Mesendoderm (in vitro differentiated cells): Measurements from ENCODE around the gene COL7A1.
"Not testable (repeated sequence)": the region's sequence is repeated elsewhere in the genome, so short reads cannot be mapped to it uniquely, and the experiment has no call there.

Source experiments
- DNase-seq: peaks from one replicate; pipeline ENCODE4 v3.0.0; 2013
- H2AK5ac ChIP-seq: 2 replicates; pipeline ENCODE4 v1.6.1; 2013; ENCODE audit warnings: low read length, inconsistent platforms
- H2BK120ac ChIP-seq: 2 replicates; pipeline ENCODE4 v1.6.1; 2013; ENCODE audit warnings: low read depth, mild to moderate bottlenecking, low read length, moderate library complexity, mixed read lengths
- H2BK15ac ChIP-seq: replicated peaks from 2 replicates; pipeline ENCODE4 v1.6.1; 2013; ENCODE audit warnings: low read depth, mild to moderate bottlenecking, moderate library complexity
- H2BK5ac ChIP-seq: 2 replicates; pipeline ENCODE4 v1.6.1; 2013; ENCODE audit warnings: low read length, inconsistent platforms
- H3K18ac ChIP-seq: 2 replicates; pipeline ENCODE4 v1.6.1; 2013; ENCODE audit warnings: mild to moderate bottlenecking, low read length, mixed read lengths
- H3K23ac ChIP-seq: one replicate; pipeline ENCODE4 v1.6.1; 2013; ENCODE audit warnings: low read length
- H3K27ac ChIP-seq: 2 replicates; pipeline ENCODE4 v1.5.1; 2013; ENCODE audit warnings: low read depth, mild to moderate bottlenecking, inconsistent platforms, low read length, moderate library complexity
- H3K27me3 ChIP-seq: 2 replicates; pipeline ENCODE4 v1.6.1; 2013; ENCODE audit warnings: low read length, control low read depth, mild to moderate bottlenecking, inconsistent platforms; ENCODE audit not compliant: insufficient read depth, poor library complexity
- H3K36me3 ChIP-seq: 2 replicates; pipeline ENCODE4 v1.6.1; 2013; ENCODE audit warnings: low read length, inconsistent platforms; ENCODE audit not compliant: control insufficient read depth, insufficient read depth
- H3K4ac ChIP-seq: one replicate; pipeline ENCODE4 v1.6.1; 2013; ENCODE audit warnings: low read depth, mild to moderate bottlenecking, low read length, moderate library complexity
- H3K4me1 ChIP-seq: 2 replicates; pipeline ENCODE4 v1.6.1; 2013; ENCODE audit warnings: low read depth, low read length, inconsistent platforms; ENCODE audit not compliant: control insufficient read depth
- H3K4me2 ChIP-seq: 2 replicates; pipeline ENCODE4 v1.6.1; 2013; ENCODE audit warnings: low read length
- H3K4me3 ChIP-seq: 2 replicates; pipeline ENCODE4 v1.5.1; 2013; ENCODE audit warnings: mild to moderate bottlenecking, low read length
- H3K56ac ChIP-seq: one replicate; pipeline ENCODE4 v1.6.1; 2013; ENCODE audit warnings: low read length
- H3K79me1 ChIP-seq: 2 replicates; pipeline ENCODE4 v1.6.1; 2013; ENCODE audit warnings: low read length, inconsistent platforms
- H3K79me2 ChIP-seq: 2 replicates; pipeline ENCODE4 v1.6.1; 2013; ENCODE audit warnings: mild to moderate bottlenecking, low read length; ENCODE audit not compliant: control insufficient read depth, insufficient read depth
- H3K9ac ChIP-seq: 2 replicates; pipeline ENCODE4 v1.6.1; 2013; ENCODE audit warnings: low read length, inconsistent platforms
- H4K5ac ChIP-seq: one replicate; pipeline ENCODE4 v1.6.1; 2013; ENCODE audit warnings: low read length
- H4K8ac ChIP-seq: one replicate; pipeline ENCODE4 v1.6.1; 2013; ENCODE audit warnings: low read depth, mild to moderate bottlenecking, control low read depth, low read length, moderate library complexity
- WGBS: extraction: QIAGEN DNeasy Blood & Tissue Kit; methylation state at CpG from one replicate; pipeline ENCODE4 v1.1.7; 2013; ENCODE audit warnings: low lambda C conversion rate, missing lambda C conversion rate; ENCODE audit not compliant: insufficient coverage; ENCODE audit errors: extremely low coverage; 5-methylcytosine and 5-hydroxymethylcytosine counted together

COL7A1 gene

DNA sequence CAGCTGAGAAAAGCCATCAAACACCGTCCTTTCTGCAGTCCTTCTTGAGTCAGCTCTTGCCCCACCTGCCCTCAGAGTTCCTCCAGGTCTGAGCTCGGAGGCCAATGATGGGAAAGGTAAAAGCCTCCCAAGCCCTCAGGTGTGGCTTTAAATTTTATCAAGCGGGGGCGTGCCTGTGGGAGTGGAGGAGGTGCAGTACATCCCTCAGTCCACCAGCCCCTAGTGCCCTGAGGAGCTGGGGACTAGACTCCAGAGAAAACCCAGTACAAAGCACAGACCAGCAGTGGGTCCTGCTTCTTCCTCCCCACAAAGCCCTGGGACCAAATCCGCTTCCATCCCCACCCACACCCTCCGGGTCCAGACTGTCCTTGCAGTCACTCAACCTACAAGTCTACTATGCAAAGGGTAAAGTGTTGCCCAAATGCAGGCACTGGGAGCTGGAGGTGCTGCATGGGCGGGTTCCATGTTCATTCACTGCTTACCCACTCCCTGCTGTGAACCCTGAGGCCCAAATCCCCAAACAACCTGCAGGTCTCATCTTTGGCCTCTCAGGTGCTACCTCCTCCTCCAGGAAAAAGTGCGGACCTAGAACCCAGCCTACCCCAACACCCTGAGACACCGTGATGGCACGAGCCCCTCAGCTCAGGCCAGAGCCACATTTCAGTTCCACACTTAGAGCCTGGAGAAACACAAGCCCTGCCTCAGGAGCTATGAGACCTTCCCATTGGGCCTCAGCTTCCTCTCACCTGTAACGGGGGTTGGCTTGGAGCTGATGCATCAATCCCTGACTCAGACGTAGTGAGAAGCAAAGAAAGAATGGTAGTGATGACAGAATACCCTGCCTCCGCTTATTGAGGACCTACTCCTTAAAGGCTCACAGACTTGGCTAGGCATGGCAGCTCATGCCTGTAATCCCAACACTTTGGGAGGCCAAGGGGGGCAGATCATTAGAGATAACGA lies 41.0 kb downstream of the COL7A1 start:
- Histone ChIP-seq H3K79me2 (no peaks in the 10 kb centered on the region), H3K9ac (peak overlapping the region; percentile 14), H2BK120ac (no peak overlapping the region), H3K4me3 (no peak overlapping the region), H3K23ac (no peak overlapping the region), H3K79me1 (peaks cover 8% of the 10 kb centered on the region), H3K27me3 (no peaks in the 10 kb centered on the region), H4K5ac (no peak overlapping the region), H3K56ac (no peak overlapping the region), H4K8ac (no peak overlapping the region), H2BK15ac (no peak overlapping the region), H3K4me1 (peaks cover 7% of the 10 kb centered on the region), H3K4me2 (no peak overlapping the region), H3K18ac (no peak overlapping the region), H3K4ac (no peak overlapping the region), H3K27ac (no peak overlapping the region), H2AK5ac (no peak overlapping the region), H2BK5ac (no peak overlapping the region), H3K36me3 (no peaks in the 10 kb centered on the region)
- peak; percentile 45 for DNase-seq
- WGBS = no CpG with 5 or more reads among the region's 14 CpGs

DNA sequence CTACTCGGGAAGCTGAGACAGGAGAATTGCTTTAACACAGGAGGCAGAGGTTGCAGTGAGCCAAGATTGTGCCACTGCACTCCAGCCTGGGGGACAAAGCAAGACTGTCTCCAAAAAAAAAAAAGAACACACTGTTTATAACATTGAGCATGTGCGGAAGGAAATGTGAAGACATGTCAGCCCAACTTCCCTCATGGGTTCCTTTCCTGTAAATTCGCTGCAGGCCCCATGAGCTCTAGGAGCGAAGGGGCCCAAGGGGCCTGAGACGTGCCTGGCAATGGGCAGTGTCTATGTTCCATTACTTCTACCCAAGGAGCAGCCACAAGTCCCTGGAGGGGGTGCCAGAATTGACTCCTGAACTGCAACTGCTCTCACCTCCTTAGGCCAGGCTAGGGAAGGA lies 41.8 kb downstream of the COL7A1 start:
- H2BK120ac ChIP-seq = no peak overlapping the region
- H3K23ac ChIP-seq = no peak overlapping the region
- DNase-seq = no peak
- H2BK15ac ChIP-seq = no peak overlapping the region
- no peak overlapping the region for H3K4me2 ChIP-seq
- no peak overlapping the region for H2BK5ac ChIP-seq
- no peak overlapping the region for H4K8ac ChIP-seq
- no CpG with 5 or more reads among the region's 5 CpGs for WGBS
- no peak overlapping the region for H3K4me3 ChIP-seq
- H3K36me3 ChIP-seq = no peaks in the 10 kb centered on the region
- no peak overlapping the region for H2AK5ac ChIP-seq
- H4K5ac ChIP-seq = no peak overlapping the region
- H3K56ac ChIP-seq = no peak overlapping the region
- no peak overlapping the region for H3K4ac ChIP-seq
- no peaks in the 10 kb centered on the region for H3K27me3 ChIP-seq
- no peak overlapping the region for H3K27ac ChIP-seq
- H3K79me1 ChIP-seq = peaks cover 8% of the 10 kb centered on the region
- peaks cover 7% of the 10 kb centered on the region for H3K4me1 ChIP-seq
- H3K79me2 ChIP-seq = no peaks in the 10 kb centered on the region
- H3K18ac ChIP-seq = no peak overlapping the region
- no peak overlapping the region for H3K9ac ChIP-seq

DNA sequence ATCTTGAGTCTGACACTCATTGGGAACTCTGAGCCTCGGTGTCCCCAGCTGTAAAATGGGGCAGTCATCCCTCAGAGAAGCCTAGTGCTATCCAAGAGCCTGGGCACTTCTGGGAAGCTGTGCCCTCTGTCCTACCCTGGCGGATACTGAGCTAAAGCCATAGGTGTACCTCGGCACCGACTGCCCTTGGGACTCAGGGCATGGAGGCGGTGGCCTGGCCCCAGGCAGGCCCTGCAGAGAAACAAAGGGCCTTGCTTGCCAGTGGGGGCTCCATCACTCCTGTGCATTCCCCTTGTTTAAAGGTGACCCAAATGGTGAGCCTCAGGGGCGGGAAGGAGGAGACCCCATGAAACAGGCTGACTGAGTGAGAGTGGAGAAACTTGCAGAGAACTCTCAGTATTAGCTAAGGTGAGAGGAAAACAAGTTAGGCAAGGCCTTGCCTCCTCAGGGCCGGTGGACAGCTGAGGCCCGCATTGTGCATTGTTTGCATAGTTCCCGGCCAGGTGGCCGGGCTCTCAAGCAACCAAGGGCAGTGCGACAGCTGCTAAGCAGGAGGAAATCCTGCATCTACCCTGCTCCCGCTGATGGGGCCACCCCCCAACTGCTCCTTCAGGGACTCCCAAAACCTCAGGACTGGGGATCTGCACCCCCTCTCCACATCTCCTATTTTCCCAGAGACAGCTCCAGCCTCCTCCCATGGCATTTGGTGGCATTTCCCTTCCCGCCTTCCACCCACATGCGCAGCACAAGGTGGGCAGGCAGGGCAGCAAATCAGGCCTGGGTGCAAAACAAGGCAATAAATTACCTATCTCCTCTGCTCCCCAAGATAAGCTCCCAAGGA lies 42.8 kb downstream of the COL7A1 start:
- no peak overlapping the region for H2BK15ac ChIP-seq
- WGBS = no CpG with 5 or more reads among the region's 14 CpGs
- no peak overlapping the region for H4K5ac ChIP-seq
- H3K4ac ChIP-seq = no peak overlapping the region
- H3K27ac ChIP-seq = no peak overlapping the region
- H3K18ac ChIP-seq = no peak overlapping the region
- no peak overlapping the region for H3K56ac ChIP-seq
- peaks cover 2% of the 10 kb centered on the region for H3K36me3 ChIP-seq
- no peak overlapping the region for H3K4me2 ChIP-seq
- no peaks in the 10 kb centered on the region for H3K27me3 ChIP-seq
- peaks cover 8% of the 10 kb centered on the region for H3K79me1 ChIP-seq
- H2BK5ac ChIP-seq = no peak overlapping the region
- no peak overlapping the region for H3K9ac ChIP-seq
- no peak overlapping the region for H2BK120ac ChIP-seq
- H3K4me1 ChIP-seq = peaks cover 7% of the 10 kb centered on the region
- no peak overlapping the region for H3K4me3 ChIP-seq
- peak; percentile 35 for DNase-seq
- H2AK5ac ChIP-seq = no peak overlapping the region
- no peak overlapping the region for H3K23ac ChIP-seq
- H4K8ac ChIP-seq = no peak overlapping the region
- no peaks in the 10 kb centered on the region for H3K79me2 ChIP-seq

- not testable (repeated sequence) for H2AK5ac ChIP-seq, H3K36me3 ChIP-seq, H3K4me3 ChIP-seq, H3K4me2 ChIP-seq, H4K8ac ChIP-seq, H3K9ac ChIP-seq, H3K23ac ChIP-seq, H3K18ac ChIP-seq, H3K79me1 ChIP-seq, H4K5ac ChIP-seq, H2BK15ac ChIP-seq, H3K27ac ChIP-seq, H3K4ac ChIP-seq, DNase-seq, H3K27me3 ChIP-seq, H3K79me2 ChIP-seq, H2BK5ac ChIP-seq, H2BK120ac ChIP-seq, H3K4me1 ChIP-seq, H3K56ac ChIP-seq
- no CpG with 5 or more reads among the region's 7 CpGs for whole genome bisulfite sequencing
These were observed 43.5 kb downstream of the COL7A1 start for GRCh38 chr3:48551651-48552050.

DNA sequence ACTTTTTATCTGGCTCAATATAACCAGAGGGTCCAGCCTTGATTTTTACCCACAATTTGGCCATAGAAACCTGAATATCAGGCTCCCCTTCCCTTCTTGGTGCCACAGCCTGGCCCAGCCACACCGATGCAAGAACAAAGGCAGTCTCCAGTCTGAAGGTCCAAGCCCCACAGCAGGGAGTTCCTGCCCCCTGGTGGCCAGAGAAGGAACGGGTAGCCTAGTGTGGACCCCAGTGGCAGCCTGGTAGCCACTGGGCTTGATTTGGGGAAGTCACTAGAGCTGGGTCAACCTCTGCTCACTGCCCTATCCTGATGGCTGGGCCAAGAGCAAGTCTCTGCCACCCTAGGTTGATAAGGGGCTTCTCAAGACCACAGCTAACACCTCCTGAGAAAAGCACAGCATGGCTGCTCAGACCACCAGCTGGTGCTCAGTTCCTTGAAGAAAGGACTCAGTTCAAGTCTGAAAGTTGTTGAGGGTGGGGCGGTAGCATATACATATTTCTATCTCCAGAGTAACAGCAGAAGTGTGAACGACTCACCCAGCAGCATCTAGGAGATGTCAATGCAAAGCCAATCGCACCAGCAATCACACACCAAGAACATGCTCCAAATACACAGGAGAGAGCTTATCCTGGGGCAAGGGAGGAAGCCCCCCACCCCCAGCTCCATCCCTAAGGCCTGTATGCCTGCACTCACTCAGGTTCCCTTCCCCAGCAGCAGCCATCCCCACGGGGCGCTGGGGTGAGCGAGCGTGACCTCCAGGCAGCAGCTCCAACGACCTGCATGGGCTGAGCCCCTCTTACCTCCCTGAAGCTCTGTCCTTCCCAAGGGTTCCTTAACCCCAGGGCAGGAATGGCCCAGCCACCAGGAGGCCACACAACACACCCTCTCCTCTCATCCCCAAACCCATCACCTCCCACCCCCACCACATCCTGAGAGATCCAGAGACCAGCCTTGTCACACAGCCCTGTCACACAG lies 46.1 kb downstream of the COL7A1 start:
- peak; percentile 87 for DNase-seq
- no peak overlapping the region for H3K18ac ChIP-seq
- no peak overlapping the region for H3K27ac ChIP-seq
- no peak overlapping the region for H3K9ac ChIP-seq
- H2BK5ac ChIP-seq = no peak overlapping the region
- H3K27me3 ChIP-seq = no peaks in the 10 kb centered on the region
- peaks cover 1% of the 10 kb centered on the region for H3K79me1 ChIP-seq
- H3K23ac ChIP-seq = no peak overlapping the region
- WGBS = no CpG with 5 or more reads among the region's 10 CpGs
- H3K79me2 ChIP-seq = no peaks in the 10 kb centered on the region
- H3K4me1 ChIP-seq = peaks cover under 1% of the 10 kb centered on the region
- H4K5ac ChIP-seq = no peak overlapping the region
- no peak overlapping the region for H3K4me3 ChIP-seq
- peak overlapping the region; percentile 22 for H3K56ac ChIP-seq
- H2AK5ac ChIP-seq = no peak overlapping the region
- H3K4me2 ChIP-seq = no peak overlapping the region
- no peak overlapping the region for H2BK120ac ChIP-seq
- H4K8ac ChIP-seq = no peak overlapping the region
- H3K4ac ChIP-seq = no peak overlapping the region
- no peak overlapping the region for H2BK15ac ChIP-seq
- peaks cover 6% of the 10 kb centered on the region for H3K36me3 ChIP-seq
